GM21360 (cell line): ENCODE data around the gene G6PC3.
A peak's percentile ranks its signal among the peaks of the same experiment; 100 is the strongest.

Experiments
- ATAC-seq: cut with Tn5 transposase; IDR thresholded peaks from one replicate; pipeline ENCODE4 v1.9.1; 2021; ENCODE audit warnings: mild to moderate bottlenecking, moderate library complexity; ENCODE audit not compliant: unreplicated experiment

The G6PC3 gene

DNA sequence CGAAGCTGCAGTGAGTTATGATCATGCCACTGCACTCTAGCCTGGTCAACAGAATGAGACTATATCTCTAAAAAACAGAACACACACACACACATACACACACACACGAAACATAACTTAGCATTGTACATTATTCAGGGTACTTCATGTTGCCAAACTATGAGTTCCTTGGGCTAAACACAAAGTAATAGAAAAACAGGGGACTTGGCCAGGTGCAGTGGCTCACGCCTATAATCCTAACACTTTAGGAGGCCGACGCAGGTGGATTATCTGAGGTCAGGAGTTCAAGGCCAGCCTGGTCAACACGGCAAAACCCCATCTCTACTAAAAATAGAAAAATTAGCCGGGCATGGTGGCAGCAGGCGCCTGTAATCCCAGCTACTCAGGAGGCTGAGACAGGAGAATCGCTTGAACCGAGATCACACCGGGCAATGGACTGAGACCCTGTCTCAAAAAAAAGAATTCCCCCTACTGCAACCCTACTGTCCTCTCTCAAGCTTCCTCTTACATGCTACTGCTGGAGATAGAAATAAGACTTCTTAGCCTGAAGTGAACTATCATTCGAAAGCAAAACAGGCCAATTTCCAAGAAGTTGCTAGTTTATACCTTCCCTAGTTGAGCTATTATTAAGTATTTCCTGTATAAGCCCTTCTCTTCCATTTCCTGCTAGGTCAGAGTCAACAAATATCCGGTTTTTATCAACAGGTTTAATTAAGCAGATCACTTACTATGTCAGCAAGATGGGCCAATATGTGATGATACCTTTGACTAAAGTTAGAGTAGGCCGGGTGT, 11.2 kb upstream of the G6PC3 start:
- no peak for ATAC-seq

GRCh38 chr17:44061446-44061845, 9.1 kb upstream of the G6PC3 start:
- no peak for ATAC-seq

- no peak for ATAC-seq
Observed at GRCh38 chr17:44062871-44063270, 7.7 kb upstream of the G6PC3 start.

DNA sequence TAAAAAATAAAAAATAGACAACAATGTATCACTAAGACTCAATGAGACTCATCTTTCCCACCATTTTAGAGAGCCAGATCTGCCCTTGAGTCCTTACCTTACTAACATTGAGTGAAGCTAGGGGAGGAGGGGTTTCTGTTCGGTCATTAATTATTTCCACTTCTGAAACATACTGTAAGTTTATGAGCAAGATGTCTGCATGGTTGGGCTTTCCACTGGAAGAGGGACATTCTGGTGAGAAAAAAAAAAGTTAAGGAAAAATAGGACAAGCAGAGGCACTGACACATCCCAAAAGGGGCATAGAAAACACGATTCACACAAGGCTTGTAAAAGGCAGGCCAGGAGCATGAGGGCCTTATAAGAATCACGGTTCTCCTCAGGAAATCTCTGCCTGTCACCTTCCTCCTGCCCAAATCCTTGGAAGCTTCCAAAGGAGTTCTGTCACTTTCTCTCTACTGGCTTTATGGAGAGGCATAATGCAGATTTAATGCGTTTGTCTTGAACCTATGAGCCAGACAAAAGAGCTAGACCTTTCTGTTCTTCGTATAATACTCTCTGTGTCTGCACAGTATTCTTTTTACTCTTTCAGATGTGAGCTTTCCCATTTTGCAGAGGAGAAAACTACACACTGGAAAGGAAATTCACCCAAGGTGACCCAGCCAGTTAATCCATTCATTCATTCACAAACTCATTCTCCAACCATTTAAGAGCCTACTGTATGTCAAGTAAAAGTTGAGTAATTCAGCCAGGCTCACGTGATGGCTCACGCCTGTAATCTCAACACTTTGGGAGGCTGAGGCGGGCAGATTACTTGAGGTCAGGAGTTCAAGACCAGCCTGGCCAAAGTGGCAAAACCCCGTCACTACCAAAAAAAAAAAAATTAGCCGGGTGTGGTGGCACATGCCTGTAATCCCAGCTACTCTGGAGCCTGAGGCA, 6.6 kb upstream of the G6PC3 start:
- no peak for ATAC-seq

DNA sequence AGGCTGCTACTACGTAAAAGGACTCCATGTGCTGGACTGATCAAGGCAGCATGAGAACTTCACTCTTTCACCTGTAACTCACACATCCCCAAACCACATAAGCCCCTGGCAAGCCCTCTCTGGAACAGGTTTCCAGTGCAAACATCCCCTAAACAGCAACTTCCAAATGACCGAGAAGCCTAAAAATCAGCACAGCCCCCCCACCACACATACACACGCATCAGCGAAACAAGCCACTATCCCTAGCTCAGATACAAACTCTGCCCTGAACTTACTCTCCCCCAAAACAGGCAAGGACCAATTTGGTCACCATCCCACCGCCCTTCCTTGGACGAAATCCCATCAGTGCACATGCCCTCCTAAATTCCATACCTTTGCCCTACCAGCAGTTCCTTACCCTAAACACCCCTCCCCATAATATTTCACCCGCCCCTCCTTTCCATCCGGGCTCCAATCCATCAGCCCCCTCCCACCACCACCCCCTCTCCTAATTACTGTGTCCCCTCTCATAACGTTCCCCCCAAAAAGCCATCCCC, 4.8 kb upstream of the G6PC3 start:
- ATAC-seq: no peak

DNA sequence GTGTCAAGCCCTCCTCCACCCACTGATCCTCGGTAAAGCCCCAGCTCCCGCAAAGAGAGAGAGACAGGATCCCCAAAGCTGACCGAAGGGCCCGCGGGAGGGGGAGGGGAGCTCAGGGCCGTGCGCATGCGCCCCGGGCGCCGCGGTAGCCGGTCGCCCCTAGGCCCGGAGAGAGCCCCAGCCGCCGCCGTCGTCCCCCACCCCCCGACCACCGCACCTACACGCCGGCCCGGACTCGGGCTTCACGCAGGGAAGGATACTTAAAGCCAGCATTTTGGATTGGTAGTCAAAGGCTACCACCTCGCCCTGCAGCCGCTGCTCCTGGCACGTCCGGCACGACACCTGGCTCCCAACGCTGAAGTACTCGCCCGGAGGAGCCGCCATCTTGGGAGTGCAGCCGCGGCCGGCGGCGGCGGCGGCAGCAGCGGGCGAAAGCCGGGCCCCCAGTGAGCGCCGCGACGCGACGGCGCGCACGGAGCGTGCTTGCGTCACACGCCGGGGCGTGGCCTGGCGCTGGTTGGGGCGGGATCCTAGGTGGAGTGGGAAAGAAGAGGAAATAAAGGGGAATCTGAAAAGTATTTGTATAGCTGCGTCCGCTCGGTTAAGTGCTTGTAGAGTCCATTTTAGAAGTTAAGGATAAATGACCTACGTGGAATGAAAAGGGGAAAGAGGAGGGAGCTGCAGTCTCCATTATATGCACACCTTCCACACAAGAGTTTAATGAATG, 4.2 kb upstream of the G6PC3 start, which contains the start of gene LSM12:
Gene LSM12, minus strand, starts transcription at position 468 of the 727 bp plus-strand sequence. Its CDS starts 84 bp downstream, at position 384.
- ATAC-seq: peak; percentile 57

DNA sequence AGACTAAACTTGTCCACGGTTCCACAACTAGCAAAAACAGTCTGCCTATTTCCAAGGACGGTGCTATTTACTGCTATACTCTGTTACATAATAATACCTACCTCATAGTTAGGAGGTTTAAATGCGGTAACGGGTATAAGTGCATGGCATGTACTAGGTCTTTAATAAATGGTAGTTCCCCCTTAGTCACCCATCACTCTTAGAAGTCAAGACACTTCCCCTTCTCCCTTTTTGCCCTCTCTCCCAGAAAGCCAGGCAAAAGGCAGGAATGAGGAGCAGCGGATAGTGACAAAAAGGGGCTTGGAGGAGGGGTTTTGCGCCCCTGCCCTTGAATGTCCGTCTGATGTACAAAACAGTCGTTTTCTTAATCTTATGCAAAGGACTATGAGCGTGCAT, 3.0 kb upstream of the G6PC3 start:
- ATAC-seq: no peak

DNA sequence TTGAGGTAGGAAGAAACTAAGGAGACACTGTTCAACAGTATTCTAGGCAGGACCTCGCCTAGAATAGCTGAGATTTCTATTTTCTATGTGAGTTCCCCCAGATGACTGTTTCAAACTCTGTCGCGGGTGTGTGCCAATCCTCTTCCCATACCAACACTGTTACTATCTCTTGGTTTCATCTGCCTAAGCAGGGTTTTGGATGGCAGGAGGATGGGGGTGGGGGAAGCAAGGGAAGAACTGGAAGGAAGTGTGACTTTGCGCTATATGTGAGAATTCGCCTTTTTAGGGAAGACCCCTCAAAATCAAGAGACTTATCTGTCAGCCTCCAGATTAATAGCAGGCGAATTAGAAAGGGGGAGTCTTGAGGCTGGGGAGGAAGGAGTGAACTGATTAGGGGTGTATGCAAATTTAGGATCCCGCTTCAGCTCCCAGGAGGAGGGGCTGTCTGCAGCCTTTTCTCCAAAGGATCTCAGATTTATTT, 521 bp upstream of the G6PC3 start:
- peak; percentile 6 for ATAC-seq

- no peak for ATAC-seq
Observed at GRCh38 chr17:44071198-44071520, 624 bp downstream of the G6PC3 start.

DNA sequence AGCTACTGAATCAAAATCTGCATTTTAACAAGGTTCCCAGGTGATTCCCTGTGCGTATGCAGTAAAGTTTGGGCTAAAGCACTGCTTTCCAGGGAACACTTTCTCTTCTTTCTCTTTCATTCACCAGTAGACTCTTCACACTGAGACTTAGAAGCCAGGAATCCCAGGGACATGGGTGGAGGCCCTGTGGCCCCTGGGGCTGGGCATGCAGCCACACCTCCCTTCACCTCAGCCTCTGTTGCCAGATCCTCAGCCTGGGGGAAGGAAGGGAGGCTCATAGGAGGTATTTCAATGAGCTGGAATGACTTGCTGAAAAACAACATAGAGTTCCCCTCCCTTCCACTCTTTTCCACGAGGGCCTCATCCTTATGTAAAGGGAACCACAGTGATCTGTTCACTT, 1.2 kb downstream of the G6PC3 start:
- no peak for ATAC-seq

DNA sequence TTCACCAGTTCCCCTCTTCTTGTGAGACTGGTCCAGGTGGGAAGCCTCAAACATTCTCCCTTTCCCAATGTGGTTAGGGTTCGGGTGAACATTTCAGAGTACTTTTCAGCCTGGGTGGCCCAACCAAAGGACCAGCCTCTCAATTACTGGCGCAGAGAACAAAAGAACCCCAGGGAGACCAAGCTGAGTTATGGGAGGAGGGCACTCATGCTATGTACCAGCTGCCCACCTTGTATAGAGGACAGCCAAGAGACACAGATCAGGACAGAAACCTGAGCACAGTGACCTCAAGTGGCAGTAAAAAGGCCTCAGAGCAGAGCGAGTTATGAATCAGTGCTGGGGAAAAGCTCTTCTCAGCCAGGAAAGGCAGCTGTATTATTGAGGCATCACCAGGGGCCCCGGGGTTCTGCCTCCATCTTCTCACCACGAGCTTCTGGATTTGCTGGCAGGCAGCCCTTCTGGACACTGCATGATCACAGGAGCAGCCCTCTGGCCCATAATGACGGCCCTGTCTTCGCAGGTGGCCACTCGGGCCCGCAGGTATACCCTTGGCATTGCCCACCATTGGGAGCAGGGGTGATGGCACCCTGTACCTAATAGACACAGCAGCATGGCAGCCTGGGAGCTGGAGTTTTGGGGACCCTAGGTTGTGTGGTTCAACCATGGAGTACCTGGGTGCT, 3.8 kb downstream of the G6PC3 start:
- ATAC-seq: no peak

GRCh38 chr17:44074911-44075285, 4.4 kb downstream of the G6PC3 start:
- no peak for ATAC-seq

- no peak for ATAC-seq
Observed at GRCh38 chr17:44075598-44076293, 5.2 kb downstream of the G6PC3 start.

GRCh38 chr17:44076716-44077594, 6.4 kb downstream of the G6PC3 start:
- no peak for ATAC-seq

DNA sequence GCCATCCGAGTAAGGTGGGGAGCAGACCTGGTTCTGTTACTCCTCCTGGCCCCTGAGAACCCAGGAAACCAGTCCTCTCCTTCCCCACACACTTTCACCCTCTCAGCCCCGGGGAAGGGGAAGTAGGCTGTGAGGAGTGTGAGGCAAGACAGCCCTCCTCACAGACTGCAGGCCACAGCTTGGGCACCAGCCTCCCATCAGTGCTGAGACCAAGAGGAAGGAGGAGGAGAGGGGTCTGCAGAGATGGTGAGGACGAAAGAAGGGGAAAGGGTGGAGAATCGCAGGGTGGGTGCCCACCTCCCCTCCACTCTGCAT, 7.0 kb downstream of the G6PC3 start:
- ATAC-seq: no peak

DNA sequence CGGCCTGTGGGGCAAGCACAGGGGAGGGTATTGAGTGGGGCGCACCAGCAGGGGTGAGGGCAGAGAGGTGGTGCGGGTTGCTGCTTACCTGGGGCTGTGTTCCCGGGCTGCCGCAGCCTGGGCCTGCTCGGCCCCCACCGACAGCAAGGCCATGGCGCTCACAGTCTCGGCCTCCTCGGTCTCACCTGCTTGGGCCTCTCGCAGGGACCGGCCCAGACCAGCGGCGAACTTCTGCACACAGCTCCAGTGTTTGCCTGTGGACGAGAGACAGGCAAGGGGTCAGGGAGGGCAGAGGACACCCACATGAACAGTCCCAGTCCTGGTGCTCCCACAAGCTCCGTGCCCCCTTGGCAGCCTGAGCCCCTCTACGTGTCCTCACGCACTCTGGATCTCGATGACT, 7.9 kb downstream of the G6PC3 start:
- ATAC-seq: no peak

- no peak for ATAC-seq
Observed at GRCh38 chr17:44079877-44080821, 9.6 kb downstream of the G6PC3 start.

- no peak for ATAC-seq
Observed at GRCh38 chr17:44081681-44082080, 11.1 kb downstream of the G6PC3 start.
